PC-9 (cell line): ENCODE data around the gene TRAF1. TPM values are rescaled to one million over a fixed set of nuclear protein-coding genes. Genes with fewer than 3 reads are reported as not detected.

Source experiments
- BruUV-seq: library from RNA; stranded (reverse); fragments of 400-500 nt; replicated peaks from 2 replicates; lab custom pipeline; 2021; lab: Mats Ljungman, UMichigan
- CTCF ChIA-PET: fragments of 300-600 bp; sonication (Branson Sonifier 250); formaldehyde crosslinking; loops from one replicate; lab custom pipeline; 2022; ENCODE audit warnings: antibody characterized with exemption; lab: Charles Lee
- POLR2A ChIA-PET: fragments of 300-600 bp; sonication (Branson Sonifier 250); formaldehyde crosslinking; loops from one replicate; lab custom pipeline; 2022; ENCODE audit warnings: antibody characterized with exemption; ENCODE audit not compliant: unreplicated experiment; lab: Charles Lee
- DNase-seq, 2 experiments: peaks; one replicate each; pipeline versions ENCODE4 v3.0.0 to v3.0.0-alpha.2; 2015 to 2022; ENCODE audit warnings: mixed read lengths in 1 of 2
- H2AFZ ChIP-seq: fragments of 200-600 bp; sonication (generic); 2 replicates; pipeline ENCODE4 v1.8.1; 2017; ENCODE audit warnings: antibody characterized with exemption
- H3F3A ChIP-seq: fragments of 200-600 bp; sonication (generic); 2 replicates; pipeline ENCODE4 v1.8.1; 2017; ENCODE audit warnings: antibody characterized with exemption, mild to moderate bottlenecking, low read depth; ENCODE audit not compliant: insufficient read depth
- H3K27ac ChIP-seq: fragments of 200-600 bp; sonication (generic); 2 replicates; pipeline ENCODE4 v1.6.1; 2016; ENCODE audit warnings: mixed run types
- H3K27me3 ChIP-seq: fragments of 200-600 bp; sonication (generic); 2 replicates; pipeline ENCODE4 v1.6.1; 2016; ENCODE audit warnings: low read depth, mixed run types; ENCODE audit not compliant: insufficient read depth
- H3K36me3 ChIP-seq: fragments of 200-600 bp; sonication (generic); 2 replicates; pipeline ENCODE4 v1.6.1; 2016; ENCODE audit warnings: low read depth, mixed run types
- H3K4me1 ChIP-seq: fragments of 200-600 bp; sonication (generic); replicated peaks from 2 replicates; pipeline ENCODE4 v1.6.1; 2016; ENCODE audit warnings: mixed run types; ENCODE audit not compliant: insufficient read depth
- H3K4me2 ChIP-seq: fragments of 200-600 bp; sonication (generic); 2 replicates; pipeline ENCODE4 v1.6.1; 2017; ENCODE audit warnings: mixed run types
- H3K4me3 ChIP-seq: fragments of 200-600 bp; sonication (generic); 2 replicates; pipeline ENCODE4 v1.6.1; 2016; ENCODE audit warnings: mixed run types
- H3K79me2 ChIP-seq: fragments of 200-600 bp; sonication (generic); 2 replicates; pipeline ENCODE4 v1.6.1; 2017; ENCODE audit warnings: low read depth, mixed run types
- H3K9me2 ChIP-seq: fragments of 200-600 bp; sonication (generic); 2 replicates; pipeline ENCODE4 v1.8.1; 2017; ENCODE audit warnings: mild to moderate bottlenecking; ENCODE audit not compliant: insufficient read depth
- H3K9me3 ChIP-seq: fragments of 200-600 bp; sonication (generic); 2 replicates; pipeline ENCODE4 v1.8.1; 2016; ENCODE audit warnings: low read depth; ENCODE audit not compliant: insufficient read depth
- H4K20me1 ChIP-seq: fragments of 200-600 bp; sonication (generic); 2 replicates; pipeline ENCODE4 v1.8.1; 2017; ENCODE audit not compliant: insufficient read depth
- CTCF ChIP-seq: fragments of 200-600 bp; sonication (generic); conservative IDR thresholded peaks from 2 replicates; pipeline ENCODE4 v1.6.1; 2017; ENCODE audit warnings: mixed run types, antibody characterized with exemption, mild to moderate bottlenecking, moderate library complexity
- EZH2 ChIP-seq: fragments of 200-600 bp; sonication (generic); IDR thresholded peaks from 2 replicates; pipeline ENCODE4 v1.8.0; 2017; ENCODE audit warnings: antibody characterized with exemption, low read depth
- intact Hi-C: fragments of 100-400 bp; cut with micrococcal nuclease; formaldehyde crosslinking; loops from one replicate; pipeline ENCODE4 v1.10.0; 2022; ENCODE audit not compliant: unreplicated experiment
- total RNA-seq: library from RNA; stranded (reverse); gene quantifications from 2 replicates; pipeline ENCODE4 v1.2.3, GENCODE V29; 2021

TRAF1 gene
- total RNA-seq, 1 experiment from 2014 or later: 2.7 TPM

GRCh38 chr9:120899490-120900068 is 27.0 kb downstream of the TRAF1 start:
- Histone ChIP-seq H2AFZ (no peak overlapping the region), H3K4me3 (no peak overlapping the region), H3K27ac (no peak overlapping the region), H3K27me3 (no peaks in the 10 kb centered on the region), H3K4me1 (no peaks in the 10 kb centered on the region), H3K9me2 (no peaks in the 10 kb centered on the region), H3K9me3 (no peaks in the 10 kb centered on the region), H3F3A (no peaks in the 10 kb centered on the region), H3K79me2 (no peaks in the 10 kb centered on the region), H3K4me2 (no peak overlapping the region), H3K36me3 (no peaks in the 10 kb centered on the region), H4K20me1 (no peaks in the 10 kb centered on the region)
- no peak for TF ChIP-seq CTCF
- no peak for TF ChIP-seq EZH2
- intact Hi-C loops: no loop called here
- BruUV-seq: no TSS peak
- ChIA-PET CTCF (interaction anchor here (0.6 to 0.7 kb wide), 2 partner anchors 247 to 578 kb away, joined by 3 to 5 read pairs; no protein-coding TSS in a partner anchor), POLR2A (interaction anchor here (0.7 kb wide), 1 partner anchor 11 kb away, joined by 8 read pairs; no protein-coding TSS in a partner anchor)
- no peak for DNase-seq

DNA sequence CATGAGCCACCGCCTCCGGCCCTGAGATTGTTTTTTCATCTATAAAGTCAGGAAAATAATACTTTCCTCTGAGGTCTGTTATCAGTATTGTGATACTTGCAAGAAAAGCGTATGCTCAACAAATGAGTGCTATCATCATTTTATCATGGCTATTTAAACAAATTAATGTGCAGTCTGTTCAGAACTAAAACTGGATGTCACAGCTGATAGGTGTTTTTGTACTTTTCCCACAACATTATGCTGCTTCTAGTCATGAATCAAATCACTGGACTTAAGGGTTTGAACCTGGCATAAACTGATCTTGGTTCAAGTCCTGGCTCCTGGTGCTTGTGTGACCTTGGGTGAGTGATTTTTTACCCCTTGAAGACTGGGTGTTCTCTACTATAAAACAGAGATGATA is 28.2 kb downstream of the TRAF1 start:
- intact Hi-C loops: no loop called here
- no peak overlapping the region for H3K4me3 ChIP-seq
- BruUV-seq: no TSS peak

GRCh38 chr9:120895951-120896350 is 30.6 kb downstream of the TRAF1 start:
- H3K4me2 ChIP-seq: no peak overlapping the region
- no peaks in the 10 kb centered on the region for H3K9me3 ChIP-seq
- no peak overlapping the region for H2AFZ ChIP-seq
- POLR2A ChIA-PET: no interaction called here
- TF ChIP-seq EZH2 (no peak), CTCF (no peak)
- no peaks in the 10 kb centered on the region for H4K20me1 ChIP-seq
- no peak for DNase-seq
- no peaks in the 10 kb centered on the region for H3K79me2 ChIP-seq
- H3K36me3 ChIP-seq: no peaks in the 10 kb centered on the region
- H3K9me2 ChIP-seq: no peaks in the 10 kb centered on the region
- BruUV-seq: no TSS peak
- CTCF ChIA-PET: no interaction called here
- no peak overlapping the region for H3K27ac ChIP-seq
- intact Hi-C loops: no loop called here
- peaks cover 10% of the 10 kb centered on the region for H3K4me1 ChIP-seq
- H3F3A ChIP-seq: peaks cover 20% of the 10 kb centered on the region; the same call in 1 of the 2 replicates
- no peaks in the 10 kb centered on the region for H3K27me3 ChIP-seq
- H3K4me3 ChIP-seq: no peak overlapping the region

More for the DNA sequence above, 28.2 kb downstream of the TRAF1 start:
- Histone ChIP-seq H3K79me2 (no peaks in the 10 kb centered on the region), H4K20me1 (no peaks in the 10 kb centered on the region), H3K27ac (no peak overlapping the region), H3K9me3 (no peaks in the 10 kb centered on the region), H3F3A (peaks cover 5% of the 10 kb centered on the region; the same call in 1 of the 2 replicates), H2AFZ (no peak overlapping the region), H3K36me3 (no peaks in the 10 kb centered on the region), H3K9me2 (no peaks in the 10 kb centered on the region), H3K27me3 (no peaks in the 10 kb centered on the region), H3K4me2 (no peak overlapping the region), H3K4me1 (no peaks in the 10 kb centered on the region)
- POLR2A ChIA-PET: no interaction called here
- TF ChIP-seq EZH2 (no peak), CTCF (no peak)
- no peak for DNase-seq
- CTCF ChIA-PET: no interaction called here
